GM19395 (cell line): ENCODE results near the gene PIGH.

Source experiments
- ATAC-seq: cut with Tn5 transposase; IDR thresholded peaks from one replicate; pipeline ENCODE4 v1.9.1; 2021; ENCODE audit warnings: mild to moderate bottlenecking, moderate library complexity; ENCODE audit not compliant: unreplicated experiment

Gene PIGH

GRCh38 chr14:67576216-67576955 is 23.7 kb downstream of the PIGH start:
- no peak for ATAC-seq

- no peak for ATAC-seq
Measured at GRCh38 chr14:67575684-67576083, 24.4 kb downstream of the PIGH start.

GRCh38 chr14:67574806-67575205 is 25.3 kb downstream of the PIGH start:
- ATAC-seq = no peak

GRCh38 chr14:67574156-67574555 is 25.9 kb downstream of the PIGH start:
- ATAC-seq = no peak

GRCh38 chr14:67573228-67574010 is 26.6 kb downstream of the PIGH start:
- no peak for ATAC-seq

GRCh38 chr14:67572608-67573007 is 27.5 kb downstream of the PIGH start:
- ATAC-seq = no peak

- no peak for ATAC-seq
Measured at GRCh38 chr14:67571991-67572323, 28.1 kb downstream of the PIGH start.

- peak; percentile 71 for ATAC-seq
Measured at GRCh38 chr14:67571275-67571990, 28.6 kb downstream of the PIGH start.

GRCh38 chr14:67570453-67570852 is 29.6 kb downstream of the PIGH start:
- no peak for ATAC-seq

- ATAC-seq = no peak
Measured at GRCh38 chr14:67569651-67570290, 30.3 kb downstream of the PIGH start.

GRCh38 chr14:67569011-67569650 is 30.9 kb downstream of the PIGH start:
- no peak for ATAC-seq

- ATAC-seq = no peak
Measured at GRCh38 chr14:67567654-67568053, 32.4 kb downstream of the PIGH start.

GRCh38 chr14:67566908-67567307 is 33.2 kb downstream of the PIGH start:
- no peak for ATAC-seq

- no peak for ATAC-seq
Measured at GRCh38 chr14:67564236-67564635, 35.8 kb downstream of the PIGH start.

GRCh38 chr14:67562776-67563150 is 37.3 kb downstream of the PIGH start:
- no peak for ATAC-seq

GRCh38 chr14:67562025-67562775 is 37.9 kb downstream of the PIGH start:
- ATAC-seq = no peak

- ATAC-seq = no peak
Measured at GRCh38 chr14:67559639-67560038, 40.4 kb downstream of the PIGH start.

GRCh38 chr14:67557656-67558055 is 42.4 kb downstream of the PIGH start:
- no peak for ATAC-seq

- ATAC-seq = no peak
Measured at GRCh38 chr14:67557118-67557517, 43.0 kb downstream of the PIGH start.

GRCh38 chr14:67556671-67557070 is 43.4 kb downstream of the PIGH start:
- no peak for ATAC-seq
